T-cell (primary cell): ENCODE data around the gene RBBP9. TPM values are rescaled to one million over a fixed set of nuclear protein-coding genes. Genes with fewer than 3 reads are reported as not detected.

ENCODE experiments used
- ATAC-seq, 4 experiments: fragments of 200-7000 bp in 3 of 4; fragments of 150-1000 bp in 1 of 4; cut with Tn5 transposase; replicated peaks in 1 of 4; 1 replicate in 3 of 4; 2 replicates in 1 of 4; pipeline ENCODE4 v1.10.0; 2021; ENCODE audit warnings: moderate library complexity in 3 of 4, mild to moderate bottlenecking in 2 of 4, moderate number of reproducible peaks in 1 of 4
- CTCF ChIA-PET, 2 donors: fragments of 300-600 bp; sonication (Branson Sonifier 250); formaldehyde crosslinking; loops; one replicate each; lab custom pipeline; 2022; ENCODE audit warnings: antibody characterized with exemption in 2 of 2; lab: Charles Lee
- POLR2A ChIA-PET, 2 donors: fragments of 300-600 bp; sonication (Branson Sonifier 250); formaldehyde crosslinking; loops; one replicate each; lab custom pipeline; 2022; ENCODE audit warnings: antibody characterized with exemption in 2 of 2; lab: Charles Lee
- DNase-seq, 35 experiments: peaks; one replicate each; pipeline versions ENCODE4 v3.0.0 to v3.0.0-alpha.2; 2013 to 2023
- H3K27ac ChIP-seq: one replicate; pipeline ENCODE4 v1.5.1; 2013; ENCODE audit warnings: low read length
- H3K27me3 ChIP-seq, 2 experiments: replicated peaks in 1 of 2; 1 replicate in 1 of 2; 2 replicates in 1 of 2; pipeline versions ENCODE4 v1.6.1 to v1.7.0; 2013; ENCODE audit warnings: low read length in 1 of 2, mixed read lengths in 1 of 2; ENCODE audit not compliant: control insufficient read depth in 2 of 2, insufficient read depth in 2 of 2; ENCODE audit errors: extremely low read depth in 1 of 2
- H3K36me3 ChIP-seq, 2 donors: 1 replicate in 1 of 2; 2 replicates in 1 of 2; pipeline versions ENCODE4 v1.6.1 to v1.7.0; 2013; ENCODE audit warnings: low read length in 1 of 2; ENCODE audit not compliant: control insufficient read depth in 2 of 2, insufficient read depth in 1 of 2; ENCODE audit errors: extremely low read depth in 1 of 2
- H3K4me1 ChIP-seq, 2 experiments: 1 replicate in 1 of 2; 2 replicates in 1 of 2; pipeline versions ENCODE4 v1.6.1 to v1.7.0; 2013; ENCODE audit warnings: low read length in 2 of 2, mixed read lengths in 1 of 2; ENCODE audit not compliant: insufficient read depth in 2 of 2, control insufficient read depth in 1 of 2; ENCODE audit errors: extremely low read depth in 1 of 2
- H3K4me3 ChIP-seq, 2 donors: 1 replicate in 1 of 2; 2 replicates in 1 of 2; pipeline versions ENCODE4 v1.5.1 to v1.7.0; 2013; ENCODE audit warnings: mild to moderate bottlenecking in 2 of 2, low read length in 1 of 2, moderate library complexity in 1 of 2; ENCODE audit not compliant: control insufficient read depth in 1 of 2; ENCODE audit errors: extremely low read depth in 1 of 2
- H3K9me3 ChIP-seq: 2 replicates; pipeline ENCODE4 v1.7.0; 2013
- H3K27ac Mint-ChIP-seq, 2 donors: one replicate each; pipeline ENCODE4 v1.8.0; 2020 to 2021; ENCODE audit warnings: mild to moderate bottlenecking in 2 of 2, mixed read lengths in 2 of 2
- H3K27me3 Mint-ChIP-seq, 2 donors: one replicate each; pipeline ENCODE4 v1.8.0; 2021 to 2022; ENCODE audit warnings: mixed read lengths in 2 of 2
- H3K36me3 Mint-ChIP-seq: one replicate; pipeline ENCODE4 v1.8.0; 2021; ENCODE audit warnings: mixed read lengths
- H3K4me1 Mint-ChIP-seq, 3 donors: one replicate each; pipeline ENCODE4 v1.8.0; 2020 to 2022; ENCODE audit warnings: mixed read lengths in 3 of 3, mild to moderate bottlenecking in 1 of 3
- H3K4me3 Mint-ChIP-seq, 3 donors: one replicate each; pipeline ENCODE4 v1.8.0; 2020 to 2022; ENCODE audit warnings: mild to moderate bottlenecking in 3 of 3, mixed read lengths in 3 of 3, moderate library complexity in 3 of 3
- H3K9me3 Mint-ChIP-seq, 3 donors: one replicate each; pipeline ENCODE4 v1.8.0; 2020 to 2022; ENCODE audit warnings: mixed read lengths in 3 of 3
- WGBS: methylation state at CpG from one replicate; pipeline ENCODE4 v1.1.5; 2013; ENCODE audit warnings: missing lambda C conversion rate; ENCODE audit not compliant: insufficient coverage; 5-methylcytosine and 5-hydroxymethylcytosine counted together
- total RNA-seq, 35 experiments: library from RNA in 6 of 35; stranded (reverse) in 6 of 35; fragments of 120-200 nt in 1 of 35; gene quantifications; one replicate each; pipeline versions ENCODE4 v1.2.1 to v1.2.4 and lab custom pipeline; 2013 to 2026

The RBBP9 gene
- total RNA-seq, 5 donors from 2014 or later (not counting 1 experiment from before 2014, with no cell fraction given), result 5.9 to 8.4 (median 7.3) TPM

- no peak overlapping the region for H3K27ac Mint-ChIP-seq
- peaks cover 41% of the 10 kb centered on the region for H3K36me3 Mint-ChIP-seq
- H3K4me1 Mint-ChIP-seq, result no peaks in the 10 kb centered on the region
- H3K4me1 ChIP-seq, result no peaks in the 10 kb centered on the region
- H3K27me3 Mint-ChIP-seq, result no peaks in the 10 kb centered on the region
- CTCF ChIA-PET, result no interaction called here
- no peaks in the 10 kb centered on the region for H3K9me3 ChIP-seq
- no peak overlapping the region for H3K27ac ChIP-seq
- no peak overlapping the region for H3K4me3 Mint-ChIP-seq
- DNase-seq (no peak), ATAC-seq (no peak)
- POLR2A ChIA-PET, result interaction anchor here (0.6 kb wide), 2 partner anchors 30 to 36 kb away, joined by 4 to 5 read pairs; no protein-coding TSS in a partner anchor
- WGBS, result no CpG with 5 or more reads among the region's 1 CpG
- H3K4me3 ChIP-seq, result no peak overlapping the region
- no peaks in the 10 kb centered on the region for H3K27me3 ChIP-seq
- no peaks in the 10 kb centered on the region for H3K9me3 Mint-ChIP-seq
- H3K36me3 ChIP-seq, result peaks cover 3 to 44% of the 10 kb centered on the region in 2 donors
Measured at GRCh38 chr20:18477218-18477617, 19.8 kb downstream of the RBBP9 start.

GRCh38 chr20:18466894-18467730 is 29.9 kb downstream of the RBBP9 start, which contains the start of the genes DZANK1 and POLR3F:
Gene DZANK1 (minus strand): TSS chr20:18467030. CDS start chr20:18465358, 1,672 bp downstream.
Gene POLR3F (plus strand): TSS chr20:18467390. CDS start chr20:18467507, 117 bp downstream.
- H3K4me1 ChIP-seq, result peaks cover 5 to 19% of the 10 kb centered on the region in 2 experiments
- ChIA-PET POLR2A (interaction anchor here (0.8 to 2.8 kb wide), 6 partner anchors 30 to 500 kb away, joined by 3 to 59 read pairs (median 5); partner anchors contain the start of genes SEC23B (in 2 of the 2), RBBP9 (in 1 of the 2) and ZNF133 (in 1 of the 2)), CTCF (interaction anchor here (0.5 to 2.7 kb wide), 7 partner anchors 30 to 1257 kb away, joined by 3 to 31 read pairs (median 3); partner anchors contain the start of genes RBBP9 (in 1 of the 2), RRBP1 (in 1 of the 2), SEC23B (in 1 of the 2) and ZNF133 (in 1 of the 2))
- Mint-ChIP-seq H3K9me3 (no peaks in the 10 kb centered on the region), H3K4me3 (peak within 1 kb of the TSS; percentile 96 to 98 (median 96)), H3K36me3 (peaks cover 11% of the 10 kb centered on the region), H3K27ac (peak within 1 kb of the TSS; percentile 92 to 94), H3K4me1 (peaks cover 26 to 39% (median 30%) of the 10 kb centered on the region in 3 donors), H3K27me3 (no peaks in the 10 kb centered on the region)
- WGBS, result 0% methylated on average over 52 of the region's 57 CpGs
- ATAC-seq (peak; percentile 93 to 98 (median 97)), DNase-seq (peak; percentile 83 to 94 (median 89))
- peak within 1 kb of the TSS; percentile 80 to 93 for H3K4me3 ChIP-seq
- H3K9me3 ChIP-seq, result no peaks in the 10 kb centered on the region
- peaks cover 0 to 21% of the 10 kb centered on the region in 2 donors for H3K36me3 ChIP-seq
- H3K27me3 ChIP-seq, result no peaks in the 10 kb centered on the region
- H3K27ac ChIP-seq, result peak within 1 kb of the TSS; percentile 77

GRCh38 chr20:18466574-18466893 is 30.5 kb downstream of the RBBP9 start:
- Histone ChIP-seq H3K4me1 (peaks cover 5 to 19% of the 10 kb centered on the region in 2 experiments), H3K9me3 (no peaks in the 10 kb centered on the region), H3K36me3 (peaks cover 0 to 19% of the 10 kb centered on the region in 2 donors), H3K27me3 (no peaks in the 10 kb centered on the region), H3K4me3 (peak overlapping the region; percentile 80 to 93), H3K27ac (peak overlapping the region; percentile 77)
- no peak for DNase-seq
- ATAC-seq, result peak; percentile 19 to 37 (median 29)
- Mint-ChIP-seq H3K36me3 (peaks cover 11% of the 10 kb centered on the region), H3K4me1 (peaks cover 26 to 39% (median 30%) of the 10 kb centered on the region in 3 donors), H3K4me3 (peak overlapping the region; percentile 96 to 98 (median 96)), H3K9me3 (no peaks in the 10 kb centered on the region), H3K27me3 (no peaks in the 10 kb centered on the region), H3K27ac (peak overlapping the region; percentile 92 to 94)
- ChIA-PET CTCF (interaction anchor here (0.5 to 2.7 kb wide), 6 partner anchors 31 to 784 kb away, joined by 3 to 31 read pairs (median 4); partner anchors contain the start of genes RBBP9 (in 1 of the 2), RRBP1 (in 1 of the 2), SEC23B (in 1 of the 2) and ZNF133 (in 1 of the 2)), POLR2A (interaction anchor here (0.8 to 2.8 kb wide), 6 partner anchors 30 to 499 kb away, joined by 3 to 59 read pairs (median 5); partner anchors contain the start of genes SEC23B (in 2 of the 2), RBBP9 (in 1 of the 2) and ZNF133 (in 1 of the 2))
- 4% methylated on average over 14 of the region's 15 CpGs for WGBS

- Histone ChIP-seq H3K4me1 (peaks cover 5 to 19% of the 10 kb centered on the region in 2 experiments), H3K36me3 (peaks cover 0 to 12% of the 10 kb centered on the region in 2 donors), H3K27ac (peak overlapping the region; percentile 77), H3K27me3 (no peaks in the 10 kb centered on the region), H3K9me3 (no peaks in the 10 kb centered on the region), H3K4me3 (no peak overlapping the region)
- Mint-ChIP-seq H3K27me3 (no peaks in the 10 kb centered on the region), H3K36me3 (peaks cover 7% of the 10 kb centered on the region), H3K27ac (peak overlapping the region; percentile 39 to 94), H3K9me3 (no peaks in the 10 kb centered on the region), H3K4me1 (peaks cover 26 to 39% (median 30%) of the 10 kb centered on the region in 3 donors), H3K4me3 (peak overlapping the region; percentile 96 to 98 (median 96))
- ChIA-PET CTCF (interaction anchor here (1.5 to 2.7 kb wide), 2 partner anchors 41 to 42 kb away, joined by 4 to 31 read pairs; partner anchors contain the start of gene SEC23B (in 1 of the 2)), POLR2A (interaction anchor here (1.2 to 2.8 kb wide), 4 partner anchors 41 to 177 kb away, joined by 3 to 59 read pairs (median 14); partner anchors contain the start of genes SEC23B (in 2 of the 2) and ZNF133 (in 1 of the 2))
- ATAC-seq, result no peak
- 83% methylated on average over 3 of the region's 6 CpGs for WGBS
- no peak for DNase-seq
Measured at GRCh38 chr20:18465536-18466200, 31.4 kb downstream of the RBBP9 start.

- no CpG with 5 or more reads among the region's 3 CpGs for WGBS
- Histone ChIP-seq H3K9me3 (no peaks in the 10 kb centered on the region), H3K4me1 (no peaks in the 10 kb centered on the region), H3K27ac (no peak overlapping the region), H3K27me3 (peaks cover 0 to 6% of the 10 kb centered on the region in 2 experiments), H3K36me3 (no peaks in the 10 kb centered on the region), H3K4me3 (no peak overlapping the region)
- Mint-ChIP-seq H3K4me3 (no peak overlapping the region), H3K9me3 (peaks cover 5 to 7% (median 6%) of the 10 kb centered on the region in 3 donors), H3K4me1 (no peaks in the 10 kb centered on the region), H3K27me3 (no peaks in the 10 kb centered on the region), H3K27ac (no peak overlapping the region), H3K36me3 (peaks cover 8% of the 10 kb centered on the region)
- ATAC-seq, result no peak
- DNase-seq, result no peak
- ChIA-PET CTCF (no interaction called here), POLR2A (no interaction called here)
Measured at GRCh38 chr20:18456600-18456999, 40.4 kb downstream of the RBBP9 start.
